ENCODE measurements around the gene LRRC74A.

Gene LRRC74A

GRCh38 chr14:76830556-76830955 is 4.3 kb downstream of the LRRC74A start:
- no peak for TF ChIP-seq CTCF (IDR thresholded peaks at IDR 0.05; ENCODE audit: borderline replicate concordance, insufficient read depth, low read depth, low read length)
- no peak overlapping the region for H3K4me3 ChIP-seq (ENCODE audit: low read depth, low read length)

DNA sequence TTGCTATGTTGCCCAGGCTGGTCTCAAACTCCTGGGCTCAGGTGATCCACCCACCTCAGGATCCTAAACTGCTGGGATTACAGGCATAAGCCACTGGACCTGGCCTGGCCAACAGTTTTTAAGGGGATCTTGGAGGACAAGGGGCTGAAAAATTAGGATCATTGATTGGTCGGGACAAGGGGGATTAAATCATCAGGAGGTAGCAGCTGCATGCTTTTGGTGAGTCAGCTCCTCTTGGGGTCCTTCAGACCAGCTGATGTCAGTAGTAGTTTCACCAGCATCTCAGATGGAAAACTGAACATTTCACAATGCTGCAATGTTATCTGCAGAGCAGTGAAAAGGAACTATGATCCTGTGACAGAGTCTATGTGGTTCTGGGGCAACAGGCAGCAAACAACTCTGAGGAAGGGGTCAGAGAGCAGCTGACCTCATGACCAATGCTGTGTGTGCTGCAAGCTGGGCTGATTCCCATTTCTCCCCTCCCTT is 6.3 kb downstream of the LRRC74A start:
- no peak overlapping the region for H3K4me3 ChIP-seq (ENCODE audit: low read depth, low read length)
- no peak for TF ChIP-seq CTCF (IDR thresholded peaks at IDR 0.05; ENCODE audit: borderline replicate concordance, insufficient read depth, low read depth, low read length)

DNA sequence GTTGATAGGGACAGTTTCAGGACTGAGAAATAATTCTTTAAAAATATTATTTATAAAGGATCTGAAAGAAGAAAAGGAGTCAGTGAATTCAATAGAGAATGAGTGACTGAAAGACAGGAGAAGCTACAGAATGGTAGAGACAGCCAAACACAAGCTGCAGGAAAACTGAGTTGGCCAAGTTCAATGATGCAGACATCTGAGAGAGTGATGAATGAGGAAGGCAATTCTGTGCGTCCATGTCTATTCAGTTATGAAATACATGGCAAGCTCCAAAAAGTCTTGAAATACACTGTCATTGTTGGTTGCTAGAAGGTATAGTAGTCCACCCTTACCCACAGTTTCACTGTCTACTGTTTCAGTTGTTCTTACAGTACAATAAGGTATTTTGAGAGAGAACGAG is 6.8 kb downstream of the LRRC74A start:
- no peak for TF ChIP-seq CTCF (IDR thresholded peaks at IDR 0.05; ENCODE audit: borderline replicate concordance, insufficient read depth, low read depth, low read length)
- H3K4me3 ChIP-seq (ENCODE audit: low read depth, low read length): no peak overlapping the region

DNA sequence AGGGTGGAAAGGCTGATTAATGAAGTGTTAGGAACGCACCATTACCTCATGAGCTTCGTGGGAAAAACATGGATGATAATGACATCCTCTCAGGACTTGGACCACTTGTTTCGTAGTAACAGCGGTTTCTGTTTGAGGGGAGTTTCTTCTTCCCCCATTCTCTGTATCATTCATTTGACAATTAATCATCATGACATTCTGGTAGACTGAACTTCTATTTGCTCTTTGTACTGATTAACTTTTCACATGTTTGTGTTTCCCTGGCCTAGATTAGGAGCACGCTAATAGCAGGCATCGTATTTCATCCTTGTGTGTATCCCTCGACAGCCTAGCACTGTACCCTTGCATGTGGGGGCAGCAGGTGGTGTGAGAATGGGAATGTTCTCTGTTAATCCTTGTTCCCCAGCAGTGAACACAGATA is 8.0 kb downstream of the LRRC74A start:
- H3K4me3 ChIP-seq (ENCODE audit: low read depth, low read length): no peak overlapping the region
- no peak for TF ChIP-seq CTCF (IDR thresholded peaks at IDR 0.05; ENCODE audit: borderline replicate concordance, insufficient read depth, low read depth, low read length)

DNA sequence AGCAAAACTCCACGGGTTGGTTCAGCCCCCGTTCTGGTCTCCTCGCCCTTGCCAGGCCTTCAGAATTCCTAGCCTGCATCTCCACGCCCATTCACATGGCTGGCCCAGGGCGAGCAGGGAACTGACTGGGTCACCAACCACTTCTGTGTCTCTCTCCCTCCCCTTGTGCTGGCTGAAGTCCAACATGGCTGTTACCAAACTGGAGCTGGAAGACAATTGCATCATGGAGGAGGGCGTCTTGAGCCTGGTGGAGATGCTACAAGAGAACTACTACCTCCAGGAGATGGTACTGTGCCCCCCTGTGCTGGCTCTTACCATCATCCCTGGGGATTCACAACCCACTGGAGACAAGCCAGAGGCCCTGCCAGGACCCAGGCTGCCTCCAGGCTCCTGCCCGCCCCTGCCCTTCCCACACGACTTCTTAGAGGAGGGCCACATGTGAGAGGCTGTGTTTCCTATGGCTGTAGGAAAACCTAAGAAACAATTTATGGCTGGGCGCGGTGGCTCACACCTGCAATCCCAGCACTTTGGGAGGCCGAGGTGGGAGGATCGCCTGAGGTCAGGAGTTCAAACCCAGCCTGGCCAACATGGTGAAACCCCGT is 9.9 kb downstream of the LRRC74A start:
- TF ChIP-seq CTCF (IDR thresholded peaks at IDR 0.05; ENCODE audit: borderline replicate concordance, insufficient read depth, low read depth, low read length): no peak
- no peak overlapping the region for H3K4me3 ChIP-seq (ENCODE audit: low read depth, low read length)

GRCh38 chr14:76837524-76837923 is 11.3 kb downstream of the LRRC74A start:
- no peak overlapping the region for H3K4me3 ChIP-seq (ENCODE audit: low read depth, low read length)
- no peak for TF ChIP-seq CTCF (IDR thresholded peaks at IDR 0.05; ENCODE audit: borderline replicate concordance, insufficient read depth, low read depth, low read length)

DNA sequence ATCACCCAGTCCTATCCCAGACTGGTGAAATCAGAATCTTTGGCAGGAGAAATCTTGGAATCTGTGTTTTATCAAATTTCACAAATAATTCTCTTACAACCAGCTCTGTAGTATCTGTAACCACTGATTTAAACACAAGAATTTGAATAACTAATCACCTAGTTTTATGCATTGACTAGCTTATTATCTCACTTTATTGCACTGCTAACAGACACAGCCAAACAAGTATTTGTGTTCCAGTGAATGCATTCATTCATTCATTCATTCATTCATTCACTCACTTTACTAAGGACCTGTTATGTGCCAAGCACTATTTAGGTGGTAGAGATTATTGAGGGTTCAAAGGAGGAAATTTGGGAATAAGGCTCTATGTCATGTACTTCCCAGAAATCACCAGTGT is 16.2 kb downstream of the LRRC74A start:
- no peak for TF ChIP-seq CTCF (IDR thresholded peaks at IDR 0.05; ENCODE audit: borderline replicate concordance, insufficient read depth, low read depth, low read length)
- H3K4me3 ChIP-seq (ENCODE audit: low read depth, low read length): no peak overlapping the region
